RWPE2 (cell line): ENCODE measurements around the gene CHST12.
"Not testable (repeated sequence)": the region's sequence is repeated elsewhere in the genome, so short reads cannot be mapped to it uniquely, and the experiment has no call there.

Experiments used
- ATAC-seq: fragments of 200-7000 bp; cut with Tn5 transposase; 3 replicates; pipeline ENCODE4 v1.9.1; 2021; ENCODE audit warnings: low read depth
- DNase-seq: peaks from one replicate; pipeline ENCODE4 v3.0.0-alpha.2; 2020; ENCODE audit warnings: low spot score
- H3K27ac ChIP-seq: fragments of 450-650 bp; 2 replicates; pipeline ENCODE4 v1.5.1; 2017; ENCODE audit warnings: mild to moderate bottlenecking; ENCODE audit not compliant: poor library complexity, severe bottlenecking
- H3K27me3 ChIP-seq: fragments of 250-450 bp; sonication (Bioruptor Pico); 2 replicates; pipeline ENCODE4 v1.5.1; 2021; ENCODE audit warnings: mild to moderate bottlenecking, moderate library complexity; ENCODE audit not compliant: insufficient read depth, poor library complexity, severe bottlenecking
- H3K36me3 ChIP-seq: fragments of 250-450 bp; sonication (Bioruptor Pico); 2 replicates; pipeline ENCODE4 v1.5.1; 2020; ENCODE audit warnings: low read depth, mild to moderate bottlenecking, moderate library complexity
- H3K4me1 ChIP-seq: fragments of 250-450 bp; sonication (Bioruptor Pico); 2 replicates; pipeline ENCODE4 v1.5.1; 2021; ENCODE audit warnings: mild to moderate bottlenecking, moderate library complexity; ENCODE audit not compliant: insufficient read depth, poor library complexity, severe bottlenecking
- H3K4me3 ChIP-seq: fragments of 250-450 bp; sonication (Bioruptor Pico); 2 replicates; pipeline ENCODE4 v1.5.1; 2021; ENCODE audit warnings: mild to moderate bottlenecking, moderate library complexity; ENCODE audit not compliant: severe bottlenecking
- H3K9me3 ChIP-seq: fragments of 250-450 bp; sonication (Bioruptor Pico); 2 replicates; pipeline ENCODE4 v1.5.1; 2021; ENCODE audit warnings: mild to moderate bottlenecking, moderate library complexity; ENCODE audit not compliant: severe bottlenecking
- TF ChIP-seq, protein P1 (sequence below): fragments of 450-650 bp; IDR thresholded peaks from one replicate; pipeline ENCODE4 v1.5.1; 2017; ENCODE audit warnings: mild to moderate bottlenecking, moderate library complexity; ENCODE audit not compliant: poor library complexity, severe bottlenecking

The CHST12 gene

DNA sequence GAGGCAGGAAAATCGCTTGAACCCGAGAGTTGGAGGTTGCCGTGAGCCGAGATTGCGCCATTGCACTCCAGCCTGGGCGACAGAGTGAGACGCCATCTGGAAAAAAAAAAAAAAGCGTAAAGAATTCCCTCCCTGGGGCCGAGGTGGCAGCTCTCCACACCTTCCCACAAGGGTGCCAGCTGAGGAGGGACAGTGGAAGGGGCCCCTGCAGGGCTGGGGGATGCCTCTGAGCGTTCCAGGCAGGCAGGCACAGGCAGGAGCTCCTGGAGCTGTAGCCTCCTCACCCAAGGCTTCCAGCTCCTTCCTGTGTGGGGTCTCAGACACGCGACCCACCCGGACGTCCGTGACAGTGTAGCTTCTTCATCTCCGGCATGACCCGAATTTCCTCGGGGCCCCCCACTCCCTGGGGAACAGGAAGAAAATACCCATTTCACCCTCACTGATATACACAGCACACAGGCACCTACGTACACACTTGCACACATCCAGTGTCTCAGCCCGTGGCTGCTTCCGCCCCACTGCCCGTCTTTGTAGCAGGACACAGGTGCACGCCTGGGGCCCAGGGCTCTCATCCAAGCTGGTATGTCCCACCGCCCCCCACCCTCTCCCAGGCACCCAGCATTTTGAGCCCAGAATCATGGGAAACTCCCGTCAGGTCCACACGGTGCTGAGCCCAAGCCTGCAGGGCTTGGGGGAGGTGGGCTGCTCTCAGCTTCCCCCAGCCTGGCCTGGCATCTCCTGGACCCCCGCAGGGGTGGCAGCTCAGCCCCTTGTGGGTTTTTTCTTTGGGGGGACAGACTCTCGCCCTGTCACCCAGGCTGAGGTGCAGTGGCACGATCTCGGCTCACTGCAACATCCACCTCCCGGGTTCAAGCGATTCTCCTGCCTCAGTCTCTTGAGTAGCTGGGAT lies 47.0 kb downstream of the CHST12 start:
- no peak overlapping the region for H3K27ac ChIP-seq
- no peak for ATAC-seq

DNA sequence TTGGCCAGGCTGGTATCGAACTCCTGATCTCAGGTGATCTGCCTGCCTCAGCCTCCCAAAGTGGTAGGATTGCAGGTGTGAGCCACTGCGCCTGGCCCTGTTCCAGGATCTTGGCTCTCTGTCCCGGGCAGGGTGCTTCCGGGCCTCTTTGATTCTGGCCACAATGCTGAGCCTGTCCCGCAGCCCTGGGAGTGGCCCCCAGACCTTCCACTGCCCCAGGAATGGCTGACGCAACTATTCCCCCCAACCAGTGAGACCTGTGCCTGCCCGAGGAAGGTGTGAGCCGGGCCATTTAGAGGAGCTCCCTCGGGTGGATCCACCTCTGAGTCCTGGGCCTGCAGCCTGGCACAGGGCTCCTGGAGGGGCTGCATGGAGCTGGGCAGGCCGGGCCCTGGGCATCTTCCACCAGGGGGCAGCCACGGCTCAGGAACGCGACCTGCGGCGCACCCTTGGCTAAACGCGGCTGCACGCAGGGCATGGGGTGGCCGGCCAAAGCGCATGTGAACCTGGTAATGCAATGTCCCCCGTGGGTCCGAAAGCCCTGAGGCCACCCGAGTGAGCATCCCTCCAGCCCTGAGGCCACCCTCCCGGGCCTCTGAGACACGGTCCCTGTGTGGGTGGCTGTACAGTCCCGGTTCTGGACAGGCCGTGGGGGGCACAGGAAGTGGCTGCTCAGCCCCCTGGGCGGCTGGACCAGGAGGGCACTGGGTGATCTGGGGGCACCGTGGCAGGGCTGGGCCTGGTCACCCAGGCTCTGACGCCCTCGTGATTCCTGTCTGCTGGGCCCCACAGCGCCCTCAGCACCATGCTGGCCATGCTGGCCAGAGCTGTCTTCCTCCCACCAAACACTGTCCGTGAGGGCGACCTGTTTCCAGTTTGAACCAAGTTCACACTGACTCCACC lies 48.0 kb downstream of the CHST12 start:
- no peaks in the 10 kb centered on the region for H3K27me3 ChIP-seq
- TF ChIP-seq, protein P1, sequence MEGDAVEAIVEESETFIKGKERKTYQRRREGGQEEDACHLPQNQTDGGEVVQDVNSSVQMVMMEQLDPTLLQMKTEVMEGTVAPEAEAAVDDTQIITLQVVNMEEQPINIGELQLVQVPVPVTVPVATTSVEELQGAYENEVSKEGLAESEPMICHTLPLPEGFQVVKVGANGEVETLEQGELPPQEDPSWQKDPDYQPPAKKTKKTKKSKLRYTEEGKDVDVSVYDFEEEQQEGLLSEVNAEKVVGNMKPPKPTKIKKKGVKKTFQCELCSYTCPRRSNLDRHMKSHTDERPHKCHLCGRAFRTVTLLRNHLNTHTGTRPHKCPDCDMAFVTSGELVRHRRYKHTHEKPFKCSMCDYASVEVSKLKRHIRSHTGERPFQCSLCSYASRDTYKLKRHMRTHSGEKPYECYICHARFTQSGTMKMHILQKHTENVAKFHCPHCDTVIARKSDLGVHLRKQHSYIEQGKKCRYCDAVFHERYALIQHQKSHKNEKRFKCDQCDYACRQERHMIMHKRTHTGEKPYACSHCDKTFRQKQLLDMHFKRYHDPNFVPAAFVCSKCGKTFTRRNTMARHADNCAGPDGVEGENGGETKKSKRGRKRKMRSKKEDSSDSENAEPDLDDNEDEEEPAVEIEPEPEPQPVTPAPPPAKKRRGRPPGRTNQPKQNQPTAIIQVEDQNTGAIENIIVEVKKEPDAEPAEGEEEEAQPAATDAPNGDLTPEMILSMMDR, result peak; percentile 91
- ATAC-seq (peak; percentile 98), DNase-seq (peak; percentile 79)
- H3K9me3 ChIP-seq, result no peaks in the 10 kb centered on the region
- no peak overlapping the region for H3K27ac ChIP-seq
- no peaks in the 10 kb centered on the region for H3K4me1 ChIP-seq
- no peak overlapping the region for H3K4me3 ChIP-seq
- no peaks in the 10 kb centered on the region for H3K36me3 ChIP-seq

More for the DNA sequence above, 47.0 kb downstream of the CHST12 start:
- TF ChIP-seq, protein P1, result no peak
- H3K36me3 ChIP-seq, result no peaks in the 10 kb centered on the region
- H3K9me3 ChIP-seq, result no peaks in the 10 kb centered on the region
- H3K4me3 ChIP-seq, result no peak overlapping the region
- DNase-seq, result no peak
- no peaks in the 10 kb centered on the region for H3K27me3 ChIP-seq
- no peaks in the 10 kb centered on the region for H3K4me1 ChIP-seq

DNA sequence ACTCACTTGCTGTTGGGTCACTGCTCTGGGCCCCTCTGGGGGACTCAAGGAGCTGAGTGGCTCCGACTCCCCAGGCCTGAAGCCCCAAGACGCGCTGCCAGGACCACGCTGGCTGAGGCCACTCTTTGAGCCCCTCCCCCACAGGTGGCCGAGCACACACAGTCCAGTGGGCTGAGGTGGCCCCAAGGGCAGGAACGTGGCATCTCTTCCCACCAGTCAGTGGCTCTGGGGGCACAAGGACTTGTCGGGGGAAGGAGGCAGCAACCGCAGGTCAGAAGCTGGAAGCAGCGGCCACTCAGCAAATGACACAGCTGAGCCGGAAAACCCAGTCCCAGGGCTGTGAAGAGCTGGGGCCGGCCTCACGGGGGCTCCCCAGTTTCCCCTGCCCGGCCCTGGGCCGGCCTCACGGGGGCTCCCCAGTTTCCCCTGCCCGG lies 48.7 kb downstream of the CHST12 start:
- no peak for DNase-seq
- no peaks in the 10 kb centered on the region for H3K9me3 ChIP-seq
- no peaks in the 10 kb centered on the region for H3K27me3 ChIP-seq
- TF ChIP-seq, protein P1, result no peak
- no peak overlapping the region for H3K27ac ChIP-seq
- no peaks in the 10 kb centered on the region for H3K36me3 ChIP-seq
- H3K4me1 ChIP-seq, result no peaks in the 10 kb centered on the region
- no peak for ATAC-seq
- H3K4me3 ChIP-seq, result no peak overlapping the region

DNA sequence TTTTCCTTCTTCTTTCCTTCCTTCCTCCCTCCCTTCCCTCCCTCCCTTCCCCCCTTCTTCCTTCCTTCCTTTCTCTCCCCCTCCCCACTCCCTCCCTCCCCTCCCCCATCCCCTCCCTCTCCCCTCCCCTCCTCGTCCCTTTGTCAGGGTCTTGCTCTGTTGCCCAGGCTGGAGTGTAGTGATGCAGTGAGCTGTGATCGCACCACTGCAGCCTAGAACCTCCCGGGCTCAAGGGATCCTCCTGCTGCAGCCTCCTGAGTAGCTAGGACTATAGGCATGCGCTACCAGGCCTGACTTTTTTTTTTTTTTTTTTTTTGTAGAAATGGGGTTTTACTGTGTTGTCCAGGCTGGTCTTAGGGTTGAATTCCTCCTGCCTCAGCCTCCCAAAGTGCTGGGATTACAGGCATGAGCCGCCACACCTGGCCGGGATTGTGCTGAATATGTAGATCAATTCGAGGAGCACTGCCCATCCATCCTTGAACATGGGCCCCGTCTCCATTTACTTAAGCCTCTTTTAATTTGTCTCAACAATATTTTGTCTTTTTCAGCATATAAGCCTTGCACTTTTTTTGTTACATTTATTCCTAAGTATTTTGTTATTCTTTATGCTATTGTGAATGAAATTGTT lies 49.3 kb downstream of the CHST12 start:
- DNase-seq (no peak), ATAC-seq (no peak)
- TF ChIP-seq, protein P1, result no peak
- Histone ChIP-seq H3K4me1 (no peaks in the 10 kb centered on the region), H3K9me3 (no peaks in the 10 kb centered on the region), H3K4me3 (no peak overlapping the region), H3K27me3 (no peaks in the 10 kb centered on the region), H3K27ac (no peak overlapping the region), H3K36me3 (no peaks in the 10 kb centered on the region)

DNA sequence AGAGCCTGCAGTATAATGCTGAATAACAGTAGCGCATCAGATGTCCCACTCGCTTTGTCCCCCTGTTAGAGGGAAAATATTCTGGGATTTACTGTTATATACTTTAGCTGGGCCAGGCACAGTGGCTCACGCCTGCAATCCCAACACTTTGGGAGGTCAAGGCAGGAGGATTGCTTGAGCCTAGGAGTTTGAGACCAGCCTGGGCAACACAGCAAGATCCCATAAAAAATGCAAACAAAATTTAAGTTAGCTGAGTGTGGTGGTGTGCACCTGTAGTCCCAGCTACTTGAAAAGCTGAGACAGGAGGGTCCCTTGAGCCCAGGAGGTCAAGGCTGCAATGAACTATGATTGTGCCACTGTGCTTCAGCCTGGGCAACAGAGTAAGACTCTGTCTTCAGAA lies 50.4 kb downstream of the CHST12 start:
- H3K4me3 ChIP-seq, H3K36me3 ChIP-seq, DNase-seq, H3K27me3 ChIP-seq, H3K4me1 ChIP-seq, ATAC-seq, H3K27ac ChIP-seq, H3K9me3 ChIP-seq: not testable (repeated sequence)
